Measurements from ENCODE around the gene CX3CR1.

CX3CR1 gene

GRCh38 chr3:39284457-39284881 is 4.6 kb upstream of the CX3CR1 start:
- H3K27ac ChIP-seq (ENCODE audit: extremely low read depth, low read depth, low read length) = no peak overlapping the region
- H3K4me1 ChIP-seq (ENCODE audit: control insufficient read depth, insufficient read depth, low read length) = no peaks in the 10 kb centered on the region
- CTCF ChIA-PET = interaction anchor here (0.7 to 4.7 kb wide), 2 partner anchors 16 to 156 kb away, joined by 3 to 145 read pairs; no protein-coding TSS in a partner anchor
- no peaks in the 10 kb centered on the region for H3K36me3 ChIP-seq (ENCODE audit: control insufficient read depth in 2 of 2, insufficient read depth in 1 of 2, low read length in 2 of 2)
- TF ChIP-seq ZNF626 (tag by site-specific recombination; IDR thresholded peaks at IDR 0.05) = no peak
- TF ChIP-seq ZBTB20 (tag by site-specific recombination; IDR thresholded peaks at IDR 0.05) = no peak
- no peak for TF ChIP-seq ZNF416 (tag by site-specific recombination; IDR thresholded peaks at IDR 0.05)
- TF ChIP-seq ZFP41 (tag by site-specific recombination; IDR thresholded peaks at IDR 0.05; ENCODE audit: borderline replicate concordance) = no peak
- no peak for TF ChIP-seq ZNF530 (tag by site-specific recombination; IDR thresholded peaks at IDR 0.05; ENCODE audit: low read depth)
- TF ChIP-seq ZNF239 (tag by site-specific recombination; IDR thresholded peaks at IDR 0.05) = no peak
- H3K9me3 ChIP-seq (ENCODE audit: control insufficient read depth, insufficient read depth, low read depth, low read length) = no peaks in the 10 kb centered on the region
- no peak overlapping the region for H3K4me3 ChIP-seq (ENCODE audit: low read depth, low read length)
- POLR2A ChIA-PET = interaction anchor here (0.7 kb wide), 1 partner anchor 139 kb away, joined by 5 read pairs; no protein-coding TSS in a partner anchor

DNA sequence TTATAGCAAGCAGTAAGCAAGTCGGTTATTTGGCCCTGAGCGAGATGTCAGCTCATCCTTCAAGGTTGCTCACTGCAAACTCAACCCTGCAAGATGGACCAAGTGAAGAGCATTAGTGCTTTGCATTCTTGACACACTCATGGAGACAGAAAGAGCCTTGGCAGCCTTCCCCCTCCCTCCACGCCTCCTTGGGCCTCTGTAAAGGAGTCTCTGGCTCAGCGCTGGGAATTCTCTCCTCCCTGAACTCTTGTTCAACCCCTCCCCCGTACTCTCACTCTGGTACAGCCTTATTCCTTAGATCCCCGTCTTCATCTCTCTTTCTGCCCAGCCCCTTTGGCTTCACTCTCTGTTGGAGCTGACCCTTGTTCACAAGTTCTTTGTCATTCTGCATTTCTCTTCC is 2.2 kb upstream of the CX3CR1 start:
- no peaks in the 10 kb centered on the region for H3K4me1 ChIP-seq (ENCODE audit: control insufficient read depth, insufficient read depth, low read length)
- no peak overlapping the region for H3K27ac ChIP-seq (ENCODE audit: extremely low read depth, low read depth, low read length)
- TF ChIP-seq ZNF600 (tag by site-specific recombination; IDR thresholded peaks at IDR 0.05) = no peak
- no peak for TF ChIP-seq ZNF530 (tag by site-specific recombination; IDR thresholded peaks at IDR 0.05; ENCODE audit: low read depth)
- TF ChIP-seq ZNF776 (tag by site-specific recombination; IDR thresholded peaks at IDR 0.05; ENCODE audit: borderline replicate concordance) = no peak
- TF ChIP-seq ZNF174 (tag by site-specific recombination; IDR thresholded peaks at IDR 0.05) = no peak
- TF ChIP-seq, protein P1, sequence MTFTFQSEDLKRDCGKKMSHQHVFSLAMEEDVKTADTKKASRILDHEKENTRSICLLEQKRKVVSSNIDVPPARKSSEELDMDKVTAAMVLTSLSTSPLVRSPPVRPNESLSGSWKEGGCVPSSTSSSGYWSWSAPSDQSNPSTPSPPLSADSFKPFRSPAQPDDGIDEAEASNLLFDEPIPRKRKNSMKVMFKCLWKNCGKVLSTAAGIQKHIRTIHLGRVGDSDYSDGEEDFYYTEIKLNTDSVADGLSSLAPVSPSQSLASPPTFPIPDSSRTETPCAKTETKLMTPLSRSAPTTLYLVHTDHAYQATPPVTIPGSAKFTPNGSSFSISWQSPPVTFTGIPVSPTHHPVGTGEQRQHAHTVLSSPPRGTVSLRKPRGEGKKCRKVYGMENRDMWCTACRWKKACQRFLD (tag by site-specific recombination; IDR thresholded peaks at IDR 0.05) = no peak
- no peak for TF ChIP-seq ZBTB8A (tag by site-specific recombination; IDR thresholded peaks at IDR 0.05)
- no peak for TF ChIP-seq ZNF837 (tag by site-specific recombination; IDR thresholded peaks at IDR 0.05)
- TF ChIP-seq, protein P2, sequence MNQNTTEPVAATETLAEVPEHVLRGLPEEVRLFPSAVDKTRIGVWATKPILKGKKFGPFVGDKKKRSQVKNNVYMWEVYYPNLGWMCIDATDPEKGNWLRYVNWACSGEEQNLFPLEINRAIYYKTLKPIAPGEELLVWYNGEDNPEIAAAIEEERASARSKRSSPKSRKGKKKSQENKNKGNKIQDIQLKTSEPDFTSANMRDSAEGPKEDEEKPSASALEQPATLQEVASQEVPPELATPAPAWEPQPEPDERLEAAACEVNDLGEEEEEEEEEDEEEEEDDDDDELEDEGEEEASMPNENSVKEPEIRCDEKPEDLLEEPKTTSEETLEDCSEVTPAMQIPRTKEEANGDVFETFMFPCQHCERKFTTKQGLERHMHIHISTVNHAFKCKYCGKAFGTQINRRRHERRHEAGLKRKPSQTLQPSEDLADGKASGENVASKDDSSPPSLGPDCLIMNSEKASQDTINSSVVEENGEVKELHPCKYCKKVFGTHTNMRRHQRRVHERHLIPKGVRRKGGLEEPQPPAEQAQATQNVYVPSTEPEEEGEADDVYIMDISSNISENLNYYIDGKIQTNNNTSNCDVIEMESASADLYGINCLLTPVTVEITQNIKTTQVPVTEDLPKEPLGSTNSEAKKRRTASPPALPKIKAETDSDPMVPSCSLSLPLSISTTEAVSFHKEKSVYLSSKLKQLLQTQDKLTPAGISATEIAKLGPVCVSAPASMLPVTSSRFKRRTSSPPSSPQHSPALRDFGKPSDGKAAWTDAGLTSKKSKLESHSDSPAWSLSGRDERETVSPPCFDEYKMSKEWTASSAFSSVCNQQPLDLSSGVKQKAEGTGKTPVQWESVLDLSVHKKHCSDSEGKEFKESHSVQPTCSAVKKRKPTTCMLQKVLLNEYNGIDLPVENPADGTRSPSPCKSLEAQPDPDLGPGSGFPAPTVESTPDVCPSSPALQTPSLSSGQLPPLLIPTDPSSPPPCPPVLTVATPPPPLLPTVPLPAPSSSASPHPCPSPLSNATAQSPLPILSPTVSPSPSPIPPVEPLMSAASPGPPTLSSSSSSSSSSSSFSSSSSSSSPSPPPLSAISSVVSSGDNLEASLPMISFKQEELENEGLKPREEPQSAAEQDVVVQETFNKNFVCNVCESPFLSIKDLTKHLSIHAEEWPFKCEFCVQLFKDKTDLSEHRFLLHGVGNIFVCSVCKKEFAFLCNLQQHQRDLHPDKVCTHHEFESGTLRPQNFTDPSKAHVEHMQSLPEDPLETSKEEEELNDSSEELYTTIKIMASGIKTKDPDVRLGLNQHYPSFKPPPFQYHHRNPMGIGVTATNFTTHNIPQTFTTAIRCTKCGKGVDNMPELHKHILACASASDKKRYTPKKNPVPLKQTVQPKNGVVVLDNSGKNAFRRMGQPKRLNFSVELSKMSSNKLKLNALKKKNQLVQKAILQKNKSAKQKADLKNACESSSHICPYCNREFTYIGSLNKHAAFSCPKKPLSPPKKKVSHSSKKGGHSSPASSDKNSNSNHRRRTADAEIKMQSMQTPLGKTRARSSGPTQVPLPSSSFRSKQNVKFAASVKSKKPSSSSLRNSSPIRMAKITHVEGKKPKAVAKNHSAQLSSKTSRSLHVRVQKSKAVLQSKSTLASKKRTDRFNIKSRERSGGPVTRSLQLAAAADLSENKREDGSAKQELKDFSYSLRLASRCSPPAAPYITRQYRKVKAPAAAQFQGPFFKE (tag by site-specific recombination; IDR thresholded peaks at IDR 0.05; ENCODE audit: borderline replicate concordance) = no peak
- TF ChIP-seq ZNF175 (tag by site-specific recombination; IDR thresholded peaks at IDR 0.05) = no peak
- no peak for TF ChIP-seq ZNF660 (tag by site-specific recombination; IDR thresholded peaks at IDR 0.05)
- no peak for TF ChIP-seq ZNF571 (tag by site-specific recombination; IDR thresholded peaks at IDR 0.05)
- TF ChIP-seq OSR2 (tag by site-specific recombination; IDR thresholded peaks at IDR 0.05) = no peak
- no peak for TF ChIP-seq KLF9 (tag by site-specific recombination; IDR thresholded peaks at IDR 0.05; ENCODE audit: low read depth)
- no peak for TF ChIP-seq ZNF426 (tag by site-specific recombination; IDR thresholded peaks at IDR 0.05)
- no peaks in the 10 kb centered on the region for H3K9me3 ChIP-seq (ENCODE audit: control insufficient read depth, insufficient read depth, low read depth, low read length)
- ChIA-PET POLR2A (no interaction called here), CTCF (interaction anchor here (1.0 to 8.3 kb wide), 4 partner anchors 8 to 155 kb away, joined by 3 to 69 read pairs (median 4); no protein-coding TSS in a partner anchor)
- no peak overlapping the region for H3K4me3 ChIP-seq (ENCODE audit: low read depth, low read length)
- H3K36me3 ChIP-seq (ENCODE audit: control insufficient read depth in 2 of 2, insufficient read depth in 1 of 2, low read length in 2 of 2) = no peaks in the 10 kb centered on the region
